ENCODE measurements around the gene CYP24A1. TPM values are rescaled to one million over a fixed set of nuclear protein-coding genes. Genes with fewer than 3 reads are reported as not detected.

Gene CYP24A1
- total RNA-seq, 1 experiment from 2014 or later, result 39.6 TPM

- no peak for DNase-seq (ENCODE audit: low read depth)
Measured at GRCh38 chr20:54113566-54113965, 60.2 kb downstream of the CYP24A1 start.

GRCh38 chr20:54112221-54112884 is 61.4 kb downstream of the CYP24A1 start:
- DNase-seq (ENCODE audit: low read depth), result no peak

- no peak for DNase-seq (ENCODE audit: low read depth)
Measured at GRCh38 chr20:54111460-54111859, 62.3 kb downstream of the CYP24A1 start.

- DNase-seq (ENCODE audit: low read depth), result no peak
Measured at GRCh38 chr20:54110457-54110856, 63.3 kb downstream of the CYP24A1 start.

- no peak for DNase-seq (ENCODE audit: low read depth)
Measured at GRCh38 chr20:54110041-54110440, 63.7 kb downstream of the CYP24A1 start.

- DNase-seq (ENCODE audit: low read depth), result no peak
Measured at GRCh38 chr20:54108817-54109216, 65.0 kb downstream of the CYP24A1 start.

GRCh38 chr20:54108326-54108642 is 65.5 kb downstream of the CYP24A1 start:
- no peak for DNase-seq (ENCODE audit: low read depth)

- no peak for DNase-seq (ENCODE audit: low read depth)
Measured at GRCh38 chr20:54107600-54108325, 66.0 kb downstream of the CYP24A1 start.

GRCh38 chr20:54107181-54107580 is 66.6 kb downstream of the CYP24A1 start:
- no peak for DNase-seq (ENCODE audit: low read depth)

GRCh38 chr20:54106162-54106561 is 67.6 kb downstream of the CYP24A1 start:
- DNase-seq (ENCODE audit: low read depth), result no peak

GRCh38 chr20:54105653-54106052 is 68.1 kb downstream of the CYP24A1 start:
- no peak for DNase-seq (ENCODE audit: low read depth)

GRCh38 chr20:54104781-54105180 is 69.0 kb downstream of the CYP24A1 start:
- DNase-seq (ENCODE audit: low read depth), result no peak

GRCh38 chr20:54103762-54104600 is 69.8 kb downstream of the CYP24A1 start:
- no peak for DNase-seq (ENCODE audit: low read depth)

Other genes starting within 250 kb of the CYP24A1 start
- gene BCAS1, start 103.4 kb downstream of the CYP24A1 start, total RNA-seq (2014; rRNA removed; shearing (Covaris generic)), result 0.07 TPM in 1 of 2 replicates, not detected in the other
- gene PFDN4, start 34.1 kb upstream of the CYP24A1 start, total RNA-seq (2014; rRNA removed; shearing (Covaris generic)), result 246 and 357 TPM in 2 replicates